PC-9 (cell line): ENCODE measurements around the gene FGF22. TPM values are rescaled to one million over a fixed set of nuclear protein-coding genes. Genes with fewer than 3 reads are reported as not detected.
"Not testable (repeated sequence)": the region's sequence is repeated elsewhere in the genome, so short reads cannot be mapped to it uniquely, and the experiment has no call there.

Experiments used
- BruUV-seq: library from RNA; stranded (reverse); fragments of 400-500 nt; replicated peaks from 2 replicates; lab custom pipeline; 2021; lab: Mats Ljungman, UMichigan
- CTCF ChIA-PET: fragments of 300-600 bp; sonication (Branson Sonifier 250); formaldehyde crosslinking; loops from one replicate; lab custom pipeline; 2022; ENCODE audit warnings: antibody characterized with exemption; lab: Charles Lee
- POLR2A ChIA-PET: fragments of 300-600 bp; sonication (Branson Sonifier 250); formaldehyde crosslinking; loops from one replicate; lab custom pipeline; 2022; ENCODE audit warnings: antibody characterized with exemption; ENCODE audit not compliant: unreplicated experiment; lab: Charles Lee
- DNase-seq, 2 experiments: peaks; one replicate each; pipeline versions ENCODE4 v3.0.0 to v3.0.0-alpha.2; 2015 to 2022; ENCODE audit warnings: mixed read lengths in 1 of 2
- H2AFZ ChIP-seq: fragments of 200-600 bp; sonication (generic); 2 replicates; pipeline ENCODE4 v1.8.1; 2017; ENCODE audit warnings: antibody characterized with exemption
- H3F3A ChIP-seq: fragments of 200-600 bp; sonication (generic); 2 replicates; pipeline ENCODE4 v1.8.1; 2017; ENCODE audit warnings: antibody characterized with exemption, mild to moderate bottlenecking, low read depth; ENCODE audit not compliant: insufficient read depth
- H3K27ac ChIP-seq: fragments of 200-600 bp; sonication (generic); 2 replicates; pipeline ENCODE4 v1.6.1; 2016; ENCODE audit warnings: mixed run types
- H3K27me3 ChIP-seq: fragments of 200-600 bp; sonication (generic); 2 replicates; pipeline ENCODE4 v1.6.1; 2016; ENCODE audit warnings: low read depth, mixed run types; ENCODE audit not compliant: insufficient read depth
- H3K36me3 ChIP-seq: fragments of 200-600 bp; sonication (generic); 2 replicates; pipeline ENCODE4 v1.6.1; 2016; ENCODE audit warnings: low read depth, mixed run types
- H3K4me1 ChIP-seq: fragments of 200-600 bp; sonication (generic); replicated peaks from 2 replicates; pipeline ENCODE4 v1.6.1; 2016; ENCODE audit warnings: mixed run types; ENCODE audit not compliant: insufficient read depth
- H3K4me2 ChIP-seq: fragments of 200-600 bp; sonication (generic); 2 replicates; pipeline ENCODE4 v1.6.1; 2017; ENCODE audit warnings: mixed run types
- H3K4me3 ChIP-seq: fragments of 200-600 bp; sonication (generic); 2 replicates; pipeline ENCODE4 v1.6.1; 2016; ENCODE audit warnings: mixed run types
- H3K79me2 ChIP-seq: fragments of 200-600 bp; sonication (generic); 2 replicates; pipeline ENCODE4 v1.6.1; 2017; ENCODE audit warnings: low read depth, mixed run types
- H3K9me2 ChIP-seq: fragments of 200-600 bp; sonication (generic); 2 replicates; pipeline ENCODE4 v1.8.1; 2017; ENCODE audit warnings: mild to moderate bottlenecking; ENCODE audit not compliant: insufficient read depth
- H3K9me3 ChIP-seq: fragments of 200-600 bp; sonication (generic); 2 replicates; pipeline ENCODE4 v1.8.1; 2016; ENCODE audit warnings: low read depth; ENCODE audit not compliant: insufficient read depth
- H4K20me1 ChIP-seq: fragments of 200-600 bp; sonication (generic); 2 replicates; pipeline ENCODE4 v1.8.1; 2017; ENCODE audit not compliant: insufficient read depth
- CTCF ChIP-seq: fragments of 200-600 bp; sonication (generic); conservative IDR thresholded peaks from 2 replicates; pipeline ENCODE4 v1.6.1; 2017; ENCODE audit warnings: mixed run types, antibody characterized with exemption, mild to moderate bottlenecking, moderate library complexity
- EZH2 ChIP-seq: fragments of 200-600 bp; sonication (generic); IDR thresholded peaks from 2 replicates; pipeline ENCODE4 v1.8.0; 2017; ENCODE audit warnings: antibody characterized with exemption, low read depth
- intact Hi-C: fragments of 100-400 bp; cut with micrococcal nuclease; formaldehyde crosslinking; loops from one replicate; pipeline ENCODE4 v1.10.0; 2022; ENCODE audit not compliant: unreplicated experiment
- total RNA-seq: library from RNA; stranded (reverse); gene quantifications from 2 replicates; pipeline ENCODE4 v1.2.3, GENCODE V29; 2021

The FGF22 gene
- total RNA-seq, 1 experiment from 2014 or later: not detected

DNA sequence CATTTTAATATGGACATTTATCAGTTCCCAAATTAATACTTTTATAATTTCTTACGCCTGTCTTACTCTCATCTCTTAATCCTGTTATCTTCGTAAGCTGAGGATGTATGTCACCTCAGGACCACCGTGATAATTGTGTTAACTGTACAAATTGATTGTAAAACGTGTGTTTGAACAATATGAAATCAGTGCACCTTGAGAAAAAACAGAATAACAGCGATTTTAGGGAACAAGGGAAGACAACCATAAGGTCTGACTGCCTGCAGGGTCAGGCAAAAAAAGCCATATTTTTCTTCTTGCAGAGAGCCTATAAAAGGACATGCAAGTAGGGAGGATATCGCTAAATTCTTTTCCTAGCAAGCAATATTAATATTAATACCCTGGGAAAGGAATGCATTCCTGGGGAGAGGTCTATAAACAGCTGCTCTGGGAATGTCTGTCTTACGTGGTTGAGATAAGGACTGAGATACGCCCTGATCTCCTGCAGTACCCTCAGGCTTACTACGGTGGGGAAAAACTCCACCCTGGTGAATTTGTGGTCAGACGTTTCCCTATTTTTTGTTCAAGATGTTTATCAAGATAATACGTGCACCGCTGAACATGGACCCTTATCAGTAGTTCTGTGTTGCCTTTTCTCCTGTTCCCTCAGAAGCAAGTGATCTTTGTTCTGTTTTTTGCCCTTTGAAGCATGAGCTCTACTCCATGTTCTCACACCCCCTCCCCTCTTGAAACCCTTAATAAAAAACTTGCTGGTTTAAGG, 29.2 kb downstream of the FGF22 start:
- H3K36me3 ChIP-seq, DNase-seq, H3K4me3 ChIP-seq, CTCF ChIA-PET, H3K27ac ChIP-seq, H3K9me2 ChIP-seq, H3K27me3 ChIP-seq, H4K20me1 ChIP-seq, H3K9me3 ChIP-seq, H3K4me2 ChIP-seq, H3K4me1 ChIP-seq, BruUV-seq, H2AFZ ChIP-seq, H3F3A ChIP-seq, H3K79me2 ChIP-seq: not testable (repeated sequence)
- intact Hi-C loops: loop anchor here (10.0 kb wide), 1 partner anchor 256 kb away; the partner anchor contains the start of gene ARID3A
- POLR2A ChIA-PET: interaction anchor here (0.6 to 0.7 kb wide), 2 partner anchors 161 to 205 kb away, joined by 3 read pairs; no protein-coding TSS in a partner anchor

DNA sequence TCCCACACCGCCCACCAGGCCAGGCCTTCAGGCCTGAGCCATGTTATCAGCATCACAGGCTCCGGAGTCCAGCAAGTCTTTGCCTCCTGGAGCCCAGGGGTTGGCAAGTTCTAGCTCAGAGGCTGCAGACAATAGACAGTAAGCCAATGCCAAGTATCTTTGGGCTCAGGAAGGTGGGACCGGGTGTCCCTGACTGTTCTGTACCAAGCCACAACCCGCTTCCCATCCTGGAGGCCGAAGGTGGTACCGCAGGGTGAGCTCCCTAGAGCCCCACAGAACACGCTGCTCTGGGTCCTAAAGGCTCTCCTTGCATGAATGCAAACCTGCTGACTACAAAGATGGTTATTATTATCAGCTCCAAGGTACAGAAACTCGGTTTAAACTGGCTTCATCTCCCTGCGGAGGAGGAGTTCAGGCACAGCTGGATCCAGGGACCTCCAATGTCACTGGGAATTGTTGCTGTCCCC, 31.0 kb downstream of the FGF22 start:
- POLR2A ChIA-PET: no interaction called here
- H4K20me1 ChIP-seq: no peaks in the 10 kb centered on the region
- no peak overlapping the region for H3K4me3 ChIP-seq
- H3K36me3 ChIP-seq: no peaks in the 10 kb centered on the region
- no peaks in the 10 kb centered on the region for H3K9me3 ChIP-seq
- no peak for DNase-seq
- H3K27me3 ChIP-seq: no peaks in the 10 kb centered on the region
- BruUV-seq: no TSS peak
- CTCF ChIA-PET: interaction anchor here (0.6 kb wide), 1 partner anchor 71 kb away, joined by 3 read pairs; no protein-coding TSS in a partner anchor
- TF ChIP-seq CTCF: no peak
- peaks cover 11% of the 10 kb centered on the region; the same call in 1 of the 2 replicates for H3F3A ChIP-seq
- no peak overlapping the region for H3K4me2 ChIP-seq
- peaks cover 5% of the 10 kb centered on the region for H3K4me1 ChIP-seq
- no peak overlapping the region for H2AFZ ChIP-seq
- no peaks in the 10 kb centered on the region for H3K79me2 ChIP-seq
- no peaks in the 10 kb centered on the region for H3K9me2 ChIP-seq
- no peak overlapping the region for H3K27ac ChIP-seq
- intact Hi-C loops: no loop called here

- Histone ChIP-seq H3K4me2 (no peak overlapping the region), H3K27me3 (no peaks in the 10 kb centered on the region), H3K27ac (no peak overlapping the region), H3K9me3 (no peaks in the 10 kb centered on the region), H3F3A (peaks cover 26% of the 10 kb centered on the region), H3K36me3 (no peaks in the 10 kb centered on the region), H3K4me3 (no peak overlapping the region), H3K79me2 (peaks cover 17% of the 10 kb centered on the region), H4K20me1 (no peaks in the 10 kb centered on the region), H3K4me1 (peaks cover 30% of the 10 kb centered on the region), H3K9me2 (no peaks in the 10 kb centered on the region), H2AFZ (no peak overlapping the region)
- TF ChIP-seq CTCF: no peak
- no peak for TF ChIP-seq EZH2
- ChIA-PET CTCF (no interaction called here), POLR2A (no interaction called here)
- intact Hi-C loops: no loop called here
- no TSS peak for BruUV-seq
- no peak for DNase-seq
Observed at GRCh38 chr19:674282-675151, 34.8 kb downstream of the FGF22 start.
